Adrenal gland (tissue), 5 donors: Measurements from ENCODE around the gene HADHB.

Source experiments
- CTCF ChIP-seq, 6 experiments: fragments of 450-650 bp in 4 of 6; fragments of 200-600 bp in 2 of 6; sonication (generic) in 1 of 6; IDR thresholded peaks; 1 replicate in 5 of 6; 2 replicates in 1 of 6; pipeline versions ENCODE4 v1.5.1 to v1.8.0; 2016 to 2021; ENCODE audit warnings: antibody characterized with exemption in 6 of 6, mild to moderate bottlenecking in 2 of 6, moderate library complexity in 1 of 6
- POLR2A ChIP-seq, 2 donors: fragments of 450-650 bp; IDR thresholded peaks; one replicate each; pipeline ENCODE4 v1.6.1; 2017; ENCODE audit warnings: antibody characterized with exemption in 2 of 2, mild to moderate bottlenecking in 2 of 2, moderate library complexity in 1 of 2
- donor health status: DM: no; HTN: no; CAD: no.

- TF ChIP-seq CTCF (IDR thresholded peaks at IDR 0.05) (no peak), POLR2A (IDR thresholded peaks at IDR 0.05) (no peak)
Measured at GRCh38 chr2:26279886-26280285, 35.1 kb downstream of the HADHB start.
